Measurements from ENCODE around the gene VPS52. TPM values are rescaled to one million over a fixed set of nuclear protein-coding genes. Genes with fewer than 3 reads are reported as not detected.
"Not testable (repeated sequence)": the region's sequence is repeated elsewhere in the genome, so short reads cannot be mapped to it uniquely, and the experiment has no call there.

VPS52 gene
- total RNA-seq, 1 experiment from 2014 or later: 57.8 TPM

- Histone ChIP-seq H3K36me3 (replicated peaks; ENCODE audit: control insufficient read depth, insufficient read depth, low read length) (peaks cover 14% of the 10 kb centered on the region), H3K4me3 (ENCODE audit: insufficient read depth, low read depth, low read length) (peak overlapping the region; percentile 88), H3K27me3 (ENCODE audit: control insufficient read depth, insufficient read depth, low read length) (no peaks in the 10 kb centered on the region)
- no peak for DNase-seq
Observed at GRCh38 chr6:33296797-33297405, 25.2 kb upstream of the VPS52 start.

DNA sequence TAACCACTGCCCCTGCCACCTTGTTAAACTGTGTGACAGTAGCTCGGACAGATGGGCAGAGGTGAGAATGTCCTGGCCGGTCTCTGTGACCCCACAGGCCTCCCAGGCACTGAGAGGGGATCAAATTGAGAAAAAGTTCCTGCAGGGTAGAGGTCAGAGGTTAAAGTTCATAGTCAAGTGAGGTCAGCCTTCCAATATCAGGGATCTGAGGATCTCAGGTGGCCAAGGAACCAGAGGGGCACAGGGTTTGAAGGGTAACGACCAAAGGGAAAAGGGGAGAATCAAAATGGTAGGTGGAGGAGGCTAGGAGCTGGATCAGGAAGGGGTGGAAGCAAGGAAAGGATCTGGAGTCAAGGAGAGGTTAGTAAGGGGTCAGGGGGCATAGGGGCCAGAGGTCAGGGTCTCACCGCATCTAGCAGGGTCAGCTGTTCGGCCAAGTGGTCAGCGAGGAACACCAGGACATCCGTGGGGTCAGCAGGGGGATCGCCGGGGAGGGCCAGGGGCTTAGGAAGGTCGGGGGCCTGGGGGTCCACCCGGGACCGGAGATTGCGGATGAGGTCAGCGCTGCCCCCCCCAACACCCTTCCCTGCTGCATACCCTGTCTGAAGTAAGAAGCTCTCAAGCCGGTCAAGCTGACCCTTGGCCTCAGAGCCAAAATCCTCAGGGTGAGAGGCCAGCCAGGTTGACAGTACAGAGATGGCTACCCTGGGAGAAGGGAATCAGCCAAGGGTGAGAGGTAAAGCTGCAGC lies 24.1 kb upstream of the VPS52 start:
- no peak overlapping the region for H3K4me3 ChIP-seq (ENCODE audit: insufficient read depth, low read depth, low read length)
- H3K27me3 ChIP-seq (ENCODE audit: control insufficient read depth, insufficient read depth, low read length): no peaks in the 10 kb centered on the region
- H3K36me3 ChIP-seq (replicated peaks; ENCODE audit: control insufficient read depth, insufficient read depth, low read length): peaks cover 21% of the 10 kb centered on the region
- DNase-seq: no peak

GRCh38 chr6:33294086-33294823 lies 22.6 kb upstream of the VPS52 start:
- Histone ChIP-seq H3K4me3 (ENCODE audit: insufficient read depth, low read depth, low read length) (no peak overlapping the region), H3K27me3 (ENCODE audit: control insufficient read depth, insufficient read depth, low read length) (no peaks in the 10 kb centered on the region), H3K36me3 (replicated peaks; ENCODE audit: control insufficient read depth, insufficient read depth, low read length) (peaks cover 22% of the 10 kb centered on the region)
- DNase-seq: no peak

DNA sequence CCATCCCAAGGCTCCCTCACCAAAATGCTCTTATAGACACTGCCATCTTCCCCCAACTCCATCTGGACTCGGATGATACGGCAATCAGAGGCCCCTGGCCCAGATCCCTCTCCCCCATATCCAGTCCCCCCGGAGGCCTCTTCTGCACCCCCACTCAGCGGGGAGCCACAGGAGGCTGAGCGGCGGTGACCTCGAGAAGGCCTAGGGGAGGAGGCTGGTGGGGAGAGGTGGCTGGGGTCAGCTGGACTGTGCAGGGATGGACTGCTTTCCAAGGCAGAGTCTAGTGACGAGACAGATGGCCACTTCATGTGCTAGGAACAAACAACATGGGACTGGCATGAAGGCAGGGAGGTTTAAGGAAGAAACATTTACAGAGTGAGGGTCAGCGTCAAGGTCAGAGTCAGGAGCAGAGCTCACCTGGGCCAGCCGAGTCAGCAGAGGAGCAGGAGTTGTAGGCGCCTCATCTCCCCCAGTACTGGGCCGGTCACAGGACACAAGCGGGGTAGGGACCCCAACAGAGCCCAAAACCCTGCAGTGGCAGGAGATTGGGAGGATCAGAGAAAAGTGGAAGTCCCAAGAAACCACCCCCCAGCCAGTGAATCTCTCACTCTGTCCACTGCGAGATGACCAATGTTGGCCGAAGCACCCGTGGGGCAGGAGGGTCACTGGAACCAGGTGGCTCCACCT lies 21.5 kb upstream of the VPS52 start:
- H3K4me3 ChIP-seq (ENCODE audit: insufficient read depth, low read depth, low read length): no peak overlapping the region
- no peak for DNase-seq

DNA sequence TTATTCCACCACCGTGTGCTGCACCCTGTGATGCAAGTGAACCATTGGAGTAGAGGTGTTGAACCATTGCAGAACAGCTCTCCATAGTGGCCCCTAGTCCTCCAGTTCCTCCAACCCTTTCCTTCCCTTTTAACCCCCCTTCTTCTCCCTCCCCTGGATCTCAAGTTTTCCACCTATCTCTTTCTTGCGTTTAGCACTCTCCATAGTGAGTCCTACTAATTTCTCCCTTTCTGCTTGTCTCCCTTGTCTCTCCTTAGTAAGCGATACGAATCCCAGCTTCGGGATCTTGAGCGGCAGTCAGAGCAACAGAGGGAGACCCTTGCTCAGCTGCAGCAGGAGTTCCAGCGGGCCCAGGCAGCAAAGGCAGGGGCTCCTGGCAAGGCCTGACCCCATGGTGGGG lies 18.8 kb upstream of the VPS52 start:
- Histone ChIP-seq H3K4me3 (ENCODE audit: insufficient read depth, low read depth, low read length) (peak overlapping the region; percentile 69; the same call in 1 of the 2 replicates), H3K36me3 (replicated peaks; ENCODE audit: control insufficient read depth, insufficient read depth, low read length) (peaks cover 34% of the 10 kb centered on the region)
- peak; percentile 34 for DNase-seq

More for the DNA sequence above, 21.5 kb upstream of the VPS52 start:
- no peaks in the 10 kb centered on the region for H3K27me3 ChIP-seq (ENCODE audit: control insufficient read depth, insufficient read depth, low read length)
- peaks cover 22% of the 10 kb centered on the region for H3K36me3 ChIP-seq (replicated peaks; ENCODE audit: control insufficient read depth, insufficient read depth, low read length)

GRCh38 chr6:33289784-33290315 lies 18.2 kb upstream of the VPS52 start:
- H3K36me3 ChIP-seq (replicated peaks; ENCODE audit: control insufficient read depth, insufficient read depth, low read length): peaks cover 35% of the 10 kb centered on the region
- H3K4me3 ChIP-seq (ENCODE audit: insufficient read depth, low read depth, low read length): peak overlapping the region; percentile 69
- H3K27me3 ChIP-seq (ENCODE audit: control insufficient read depth, insufficient read depth, low read length): no peaks in the 10 kb centered on the region
- DNase-seq: no peak

More for the DNA sequence above, 18.8 kb upstream of the VPS52 start:
- H3K27me3 ChIP-seq (ENCODE audit: control insufficient read depth, insufficient read depth, low read length): no peaks in the 10 kb centered on the region

DNA sequence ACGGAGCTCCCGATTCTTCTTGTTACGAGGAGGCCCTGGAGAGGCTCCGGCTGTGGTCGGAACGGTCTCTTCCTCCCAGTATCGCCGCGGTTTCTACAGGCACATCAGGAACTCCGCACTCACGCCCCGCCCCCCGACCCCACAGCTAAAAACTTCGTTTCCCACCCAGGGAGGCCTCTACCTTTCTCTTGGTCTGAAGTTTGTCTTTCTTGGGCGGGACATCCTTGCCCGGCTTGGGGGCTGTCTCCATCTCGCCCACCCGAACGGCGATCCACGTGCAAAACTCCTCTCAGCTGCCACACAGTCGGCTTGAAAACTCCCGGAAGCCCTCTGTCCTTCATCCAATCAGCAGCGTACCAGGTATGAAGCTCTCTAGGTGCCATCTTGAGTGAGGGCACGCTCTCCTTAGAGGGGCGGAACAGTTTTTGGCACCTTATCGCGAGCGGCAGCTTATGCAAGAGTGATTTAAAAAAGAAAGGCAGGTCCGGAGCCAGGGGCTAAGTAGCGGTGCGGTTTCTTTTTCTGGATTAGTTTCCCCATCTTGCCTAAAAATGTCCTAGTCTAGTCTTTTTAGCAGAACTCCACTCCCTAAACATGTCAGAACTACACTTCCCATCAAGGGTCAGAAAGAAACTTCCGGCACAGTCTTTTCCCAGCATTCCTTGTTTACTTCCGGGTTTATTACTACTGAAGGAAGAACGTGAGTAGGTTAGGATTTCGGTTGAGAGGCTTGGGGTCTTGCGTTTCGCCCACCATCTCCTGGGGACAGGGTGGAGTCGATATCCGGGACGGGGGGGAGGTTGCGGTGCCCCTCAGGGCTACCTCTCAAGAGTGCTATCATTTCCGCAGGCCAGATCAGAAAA lies 17.5 kb upstream of the VPS52 start, which contains the start of the genes PFDN6 and WDR46:
TSS of gene PFDN6 (plus strand) at position 681 of the 863 bp plus-strand sequence. CDS start 256 bp downstream, outside the sequence.
TSS of gene WDR46 (minus strand) at position 319 of the 863 bp plus-strand sequence. CDS start at position 250, 69 bp downstream.
- Histone ChIP-seq H3K27me3 (ENCODE audit: control insufficient read depth, insufficient read depth, low read length) (no peaks in the 10 kb centered on the region), H3K36me3 (replicated peaks; ENCODE audit: control insufficient read depth, insufficient read depth, low read length) (peaks cover 35% of the 10 kb centered on the region), H3K4me3 (ENCODE audit: insufficient read depth, low read depth, low read length) (peak within 1 kb of the TSS; percentile 69)
- peak; percentile 94 for DNase-seq

DNA sequence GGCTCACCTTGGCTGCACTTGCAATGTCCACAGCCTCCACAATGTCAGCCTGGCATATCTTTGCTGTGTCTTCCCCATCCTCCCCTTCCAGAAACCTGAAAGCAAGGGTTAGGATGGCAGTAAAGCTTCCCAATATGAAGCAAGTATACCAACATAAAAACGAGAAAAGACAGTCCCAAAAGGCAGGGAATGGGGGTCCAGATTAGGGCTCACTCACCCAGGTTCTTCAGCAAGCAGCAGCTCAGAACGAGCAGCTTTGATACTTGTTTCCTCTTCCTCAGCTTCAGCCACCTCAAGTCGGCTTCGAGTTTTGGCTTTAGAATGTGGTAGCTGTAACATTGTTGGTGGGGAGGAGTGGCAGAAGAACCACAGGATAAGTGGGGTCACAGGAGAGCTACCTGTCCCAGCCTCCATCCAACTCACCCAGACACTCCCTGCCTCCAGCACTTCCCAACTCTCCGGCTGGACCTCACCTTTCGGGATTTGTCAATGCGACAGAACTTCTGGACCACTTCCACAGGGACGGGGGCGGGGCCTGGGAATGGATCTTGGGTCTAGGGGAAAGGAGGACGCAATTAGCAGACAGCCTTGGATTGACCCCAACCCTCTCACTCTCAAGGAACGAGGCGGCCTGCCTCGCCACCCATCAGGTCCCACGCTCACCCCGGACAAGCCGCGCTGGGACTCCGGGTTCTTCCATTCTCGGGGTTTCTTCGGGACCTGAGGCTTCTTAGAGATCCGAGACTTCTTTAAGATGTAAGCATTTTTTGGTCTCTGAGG lies 16.7 kb upstream of the VPS52 start:
- Histone ChIP-seq H3K36me3 (replicated peaks; ENCODE audit: control insufficient read depth, insufficient read depth, low read length) (peaks cover 33% of the 10 kb centered on the region), H3K27me3 (ENCODE audit: control insufficient read depth, insufficient read depth, low read length) (no peaks in the 10 kb centered on the region), H3K4me3 (ENCODE audit: insufficient read depth, low read depth, low read length) (peak overlapping the region; percentile 69)
- DNase-seq: peak; percentile 62

GRCh38 chr6:33286946-33287914 lies 15.6 kb upstream of the VPS52 start:
- no peaks in the 10 kb centered on the region for H3K27me3 ChIP-seq (ENCODE audit: control insufficient read depth, insufficient read depth, low read length)
- DNase-seq: no peak
- H3K36me3 ChIP-seq (replicated peaks; ENCODE audit: control insufficient read depth, insufficient read depth, low read length): peaks cover 26% of the 10 kb centered on the region
- H3K4me3 ChIP-seq (ENCODE audit: insufficient read depth, low read depth, low read length): no peak overlapping the region

- not testable (repeated sequence) for H3K27me3 ChIP-seq (ENCODE audit: control insufficient read depth, insufficient read depth, low read length); DNase-seq; H3K4me3 ChIP-seq (ENCODE audit: insufficient read depth, low read depth, low read length)
- H3K36me3 ChIP-seq (replicated peaks; ENCODE audit: control insufficient read depth, insufficient read depth, low read length): peaks cover 17% of the 10 kb centered on the region
Observed at GRCh38 chr6:33285214-33285613, 13.5 kb upstream of the VPS52 start.

DNA sequence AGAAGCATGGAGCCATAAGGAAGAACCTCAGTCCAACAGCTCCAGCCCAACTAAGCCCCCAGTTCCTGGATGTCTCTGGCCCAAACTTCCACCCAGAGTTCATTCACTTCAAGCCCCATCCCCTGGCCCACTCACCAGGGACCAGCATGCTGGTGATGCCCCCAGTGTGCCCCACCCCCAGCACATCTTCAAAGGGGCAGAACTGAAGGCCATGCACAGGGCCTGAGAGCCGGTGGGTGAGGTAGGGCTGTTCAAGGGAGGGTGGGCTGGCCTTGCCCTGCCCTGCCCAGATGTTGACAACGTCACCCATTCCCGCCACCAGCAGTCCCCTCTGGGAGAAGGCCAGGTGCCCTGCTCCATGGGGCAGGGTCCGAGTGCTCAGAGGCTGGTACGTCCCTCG lies 8.9 kb upstream of the VPS52 start:
- Histone ChIP-seq H3K4me3 (ENCODE audit: insufficient read depth, low read depth, low read length) (no peak overlapping the region), H3K36me3 (replicated peaks; ENCODE audit: control insufficient read depth, insufficient read depth, low read length) (peaks cover 15% of the 10 kb centered on the region), H3K27me3 (ENCODE audit: control insufficient read depth, insufficient read depth, low read length) (no peaks in the 10 kb centered on the region)
- DNase-seq: peak; percentile 30

- Histone ChIP-seq H3K36me3 (replicated peaks; ENCODE audit: control insufficient read depth, insufficient read depth, low read length) (peaks cover 19% of the 10 kb centered on the region), H3K27me3 (ENCODE audit: control insufficient read depth, insufficient read depth, low read length) (no peaks in the 10 kb centered on the region)
Observed at GRCh38 chr6:33279971-33280511, 8.4 kb upstream of the VPS52 start.

More at GRCh38 chr6:33279971-33280511, 8.4 kb upstream of the VPS52 start:
- H3K4me3 ChIP-seq (ENCODE audit: insufficient read depth, low read depth, low read length): no peak overlapping the region
- peak; percentile 85 for DNase-seq

Measured in H7 (cell line).